HG02870 (cell line): ENCODE results near the gene MYL6.
A peak's percentile ranks its signal among the peaks of the same experiment; 100 is the strongest.
"Not testable (repeated sequence)": the region's sequence is repeated elsewhere in the genome, so short reads cannot be mapped to it uniquely, and the experiment has no call there.

Experiments used
- ATAC-seq: cut with Tn5 transposase; IDR thresholded peaks from one replicate; pipeline ENCODE4 v1.9.1; 2021; ENCODE audit warnings: mild to moderate bottlenecking, moderate library complexity; ENCODE audit not compliant: unreplicated experiment

The MYL6 gene

GRCh38 chr12:56158029-56158925 is at the start of gene MYL6:
MYL6 (plus strand) TSS chr12:56158359; CDS start chr12:56158402, 43 bp downstream.
- peak; percentile 85 for ATAC-seq

- no peak for ATAC-seq
These were observed 47.6 kb upstream of the MYL6 start for GRCh38 chr12:56110571-56110970.

GRCh38 chr12:56114084-56114483 is 44.1 kb upstream of the MYL6 start:
- ATAC-seq: no peak

- no peak for ATAC-seq
These were observed 42.8 kb upstream of the MYL6 start for GRCh38 chr12:56115329-56115728.

- peak; percentile 35 for ATAC-seq
These were observed 41.7 kb upstream of the MYL6 start, which contains the start of gene RPL41 for GRCh38 chr12:56116267-56117081. RPL41 (plus strand) TSS chr12:56116633.

- not testable (repeated sequence) for ATAC-seq
These were observed 41.0 kb upstream of the MYL6 start for GRCh38 chr12:56117082-56117706.

GRCh38 chr12:56117778-56118687 is 40.1 kb upstream of the MYL6 start, which contains the start of gene ZC3H10:
ZC3H10 (plus strand) TSS chr12:56118266; CDS start chr12:56120563, 2,297 bp downstream.
- ATAC-seq: peak; percentile 82

- ATAC-seq: no peak
These were observed 39.3 kb upstream of the MYL6 start for GRCh38 chr12:56118688-56119357.

- ATAC-seq: no peak
These were observed 38.8 kb upstream of the MYL6 start for GRCh38 chr12:56119361-56119796.

- no peak for ATAC-seq
These were observed 37.9 kb upstream of the MYL6 start for GRCh38 chr12:56120158-56120846.

- ATAC-seq: no peak
These were observed 36.8 kb upstream of the MYL6 start for GRCh38 chr12:56121204-56121870.

- no peak for ATAC-seq
These were observed 35.5 kb upstream of the MYL6 start for GRCh38 chr12:56122637-56123036.

GRCh38 chr12:56124133-56124532 is 34.0 kb upstream of the MYL6 start:
- ATAC-seq: no peak

- no peak for ATAC-seq
These were observed 31.4 kb upstream of the MYL6 start for GRCh38 chr12:56126732-56127239.

- no peak for ATAC-seq
These were observed 30.7 kb upstream of the MYL6 start for GRCh38 chr12:56127485-56127887.

- peak; percentile 88 for ATAC-seq
These were observed 30.1 kb upstream of the MYL6 start, which contains the start of gene ESYT1 for GRCh38 chr12:56127888-56128669. ESYT1 (plus strand) TSS chr12:56128267; CDS start chr12:56128320, 53 bp downstream.

GRCh38 chr12:56128670-56129205 is 29.4 kb upstream of the MYL6 start:
- ATAC-seq: no peak
